HG03196 (cell line): ENCODE results near the gene KIF26B.

Experiments used
- ATAC-seq: cut with Tn5 transposase; IDR thresholded peaks from one replicate; pipeline ENCODE4 v1.9.1; 2021; ENCODE audit not compliant: unreplicated experiment

Gene KIF26B

DNA sequence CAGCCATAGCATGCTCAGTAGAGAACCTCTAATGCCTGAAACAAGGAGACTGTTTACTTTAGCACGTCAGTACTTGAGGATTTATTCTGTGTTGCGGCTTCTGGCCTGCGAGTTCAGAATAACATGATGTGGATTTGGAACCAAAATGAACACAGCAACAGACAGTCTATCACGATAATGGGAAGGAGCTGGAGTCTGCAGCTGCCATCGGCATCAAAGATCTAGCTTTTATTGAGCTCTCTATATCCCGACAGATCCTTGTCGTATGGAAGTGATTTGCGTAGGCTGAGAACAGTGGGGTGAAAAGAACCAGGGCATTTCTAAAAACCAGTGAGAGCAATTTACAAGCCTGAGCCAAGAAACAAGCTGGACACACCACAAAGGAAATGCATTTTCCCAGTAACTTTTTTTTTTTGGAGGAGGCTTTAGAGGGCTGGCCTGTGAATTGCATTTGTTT lies 294.2 kb downstream of the KIF26B start:
- ATAC-seq: no peak

- no peak for ATAC-seq
Observed at GRCh38 chr1:245453541-245453940, 298.8 kb downstream of the KIF26B start.

- ATAC-seq: no peak
Observed at GRCh38 chr1:245454051-245454450, 299.3 kb downstream of the KIF26B start.

DNA sequence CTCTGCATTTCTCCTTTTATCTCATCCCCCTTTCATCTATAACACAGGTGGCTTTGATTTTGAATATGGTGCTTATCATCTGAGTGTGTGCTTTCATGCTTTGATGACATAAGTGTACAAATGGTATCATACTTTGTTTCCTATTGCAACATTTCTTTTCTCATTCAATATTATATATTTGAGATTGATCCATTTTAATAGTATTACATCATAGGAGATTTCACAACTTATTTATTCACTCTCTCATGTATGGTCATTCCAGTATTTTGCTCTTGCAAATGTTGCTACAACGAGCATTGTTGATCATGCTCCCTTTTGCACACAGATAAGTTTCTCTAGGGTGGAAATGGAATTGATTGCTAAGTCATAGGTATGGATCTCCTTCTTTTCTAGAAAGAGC lies 302.8 kb downstream of the KIF26B start:
- ATAC-seq: no peak

DNA sequence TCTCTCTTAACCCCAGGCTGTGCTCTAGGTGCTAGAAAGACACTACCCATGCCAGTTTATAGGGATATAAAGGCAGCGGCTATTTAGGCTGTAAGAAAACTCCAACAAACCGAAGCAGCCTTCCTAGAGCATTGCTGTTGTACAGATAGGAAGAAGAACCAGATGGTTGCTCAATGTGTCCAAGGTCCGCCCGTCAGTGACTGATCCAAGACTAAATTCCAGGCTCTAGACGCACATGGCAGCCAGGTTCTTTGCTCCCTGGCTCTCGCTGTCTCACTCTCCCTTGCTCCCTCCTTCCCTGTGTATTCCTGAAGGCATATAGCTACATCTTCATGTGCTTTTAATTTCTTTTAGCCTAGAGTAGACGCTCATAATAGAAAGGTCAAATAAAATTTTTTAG lies 303.4 kb downstream of the KIF26B start:
- no peak for ATAC-seq

GRCh38 chr1:245458761-245459174 lies 304.0 kb downstream of the KIF26B start:
- no peak for ATAC-seq

GRCh38 chr1:245459621-245460020 lies 304.8 kb downstream of the KIF26B start:
- ATAC-seq: no peak

- no peak for ATAC-seq
Observed at GRCh38 chr1:245461681-245462080, 306.9 kb downstream of the KIF26B start.

GRCh38 chr1:245462161-245462560 lies 307.4 kb downstream of the KIF26B start:
- no peak for ATAC-seq

- ATAC-seq: no peak
Observed at GRCh38 chr1:245463392-245464165, 308.8 kb downstream of the KIF26B start.

DNA sequence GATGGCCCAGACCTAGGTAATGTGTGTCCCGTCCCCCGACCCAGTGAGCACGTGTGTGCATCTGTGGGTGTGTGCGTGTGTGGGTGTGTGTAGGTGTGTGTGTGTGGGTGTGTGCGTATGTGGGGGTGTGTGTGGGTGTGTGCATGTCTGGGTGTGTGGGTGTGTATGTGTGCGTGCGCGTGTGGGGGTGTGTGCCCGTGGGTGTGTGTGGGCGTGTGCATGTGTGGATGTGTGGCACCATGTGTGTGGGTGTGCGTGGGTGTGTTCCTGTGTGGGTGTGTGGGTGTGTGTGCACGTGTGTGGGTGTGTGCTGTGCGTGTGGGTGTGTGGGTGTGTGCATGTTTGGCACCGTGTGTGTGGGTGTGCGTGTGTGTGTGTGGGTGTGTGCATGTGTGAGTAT lies 309.5 kb downstream of the KIF26B start:
- ATAC-seq: no peak

GRCh38 chr1:245465666-245466065 lies 310.9 kb downstream of the KIF26B start:
- no peak for ATAC-seq

DNA sequence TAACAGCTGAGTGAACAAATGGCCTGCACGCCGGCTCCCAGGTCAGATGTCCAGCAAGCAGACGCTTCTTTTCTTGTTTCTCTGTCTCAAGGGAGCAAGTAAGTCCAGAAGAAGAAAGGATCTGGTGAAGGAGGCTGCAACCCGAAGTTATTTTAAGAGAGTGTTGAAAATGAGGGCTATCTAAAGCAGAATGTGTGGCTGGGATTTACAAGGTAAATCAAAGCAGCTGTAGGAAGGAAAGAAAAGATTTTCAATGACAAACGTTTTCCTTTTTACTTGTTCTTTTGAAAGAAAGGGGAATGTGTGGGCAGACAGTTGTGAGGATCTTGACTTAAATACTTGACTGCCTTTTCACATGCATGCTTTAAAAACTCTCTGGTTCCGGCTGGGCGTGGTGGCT lies 311.5 kb downstream of the KIF26B start:
- ATAC-seq: no peak

DNA sequence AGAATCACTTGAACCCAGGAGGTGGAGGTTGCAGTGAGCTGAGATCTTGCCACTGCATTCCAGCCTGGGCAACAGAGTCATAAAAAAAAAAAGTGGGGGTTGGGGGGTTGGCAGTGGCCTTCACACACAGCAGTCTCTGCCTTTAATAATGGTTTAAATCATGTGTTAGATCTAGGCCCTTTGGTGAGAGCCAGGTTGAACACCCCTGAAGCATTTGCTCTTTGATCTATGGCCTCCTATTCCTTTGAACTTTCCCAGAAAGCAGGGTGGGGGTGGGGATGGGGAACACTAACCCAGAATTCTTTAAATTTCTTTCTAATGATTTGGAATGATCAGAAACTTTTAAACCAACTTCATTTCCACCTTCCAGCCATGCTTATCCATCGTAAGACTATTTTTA lies 313.0 kb downstream of the KIF26B start:
- ATAC-seq: no peak

GRCh38 chr1:245469006-245469405 lies 314.2 kb downstream of the KIF26B start:
- no peak for ATAC-seq

- ATAC-seq: no peak
Observed at GRCh38 chr1:245469734-245470133, 314.9 kb downstream of the KIF26B start.

- no peak for ATAC-seq
Observed at GRCh38 chr1:245475126-245475525, 320.3 kb downstream of the KIF26B start.

DNA sequence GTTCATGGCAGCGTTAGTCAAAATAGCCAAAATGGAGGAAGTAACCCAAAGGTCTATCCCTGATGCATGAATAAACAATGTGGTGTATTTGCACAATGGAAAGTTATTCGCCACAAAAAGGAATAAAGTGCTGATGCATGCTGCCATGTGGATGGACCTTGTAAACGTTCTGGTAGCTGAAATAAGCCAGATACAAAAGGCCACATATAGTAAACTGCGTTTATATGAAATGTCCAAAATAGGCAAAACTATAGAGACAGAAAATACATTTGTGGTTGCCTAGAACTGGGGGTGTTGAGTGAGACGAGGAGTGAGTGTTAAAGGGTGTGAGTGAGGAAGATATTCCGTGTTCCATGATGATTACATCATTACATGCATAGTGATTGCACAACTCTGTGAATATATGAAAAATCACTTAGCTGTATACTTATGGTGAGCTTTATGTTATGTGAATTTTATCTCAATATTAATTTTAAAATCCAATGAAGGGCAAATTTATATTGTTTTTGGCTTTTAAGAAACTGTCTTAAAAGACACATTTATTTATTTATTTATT lies 321.3 kb downstream of the KIF26B start:
- ATAC-seq: no peak

- no peak for ATAC-seq
Observed at GRCh38 chr1:245477941-245478340, 323.2 kb downstream of the KIF26B start.

DNA sequence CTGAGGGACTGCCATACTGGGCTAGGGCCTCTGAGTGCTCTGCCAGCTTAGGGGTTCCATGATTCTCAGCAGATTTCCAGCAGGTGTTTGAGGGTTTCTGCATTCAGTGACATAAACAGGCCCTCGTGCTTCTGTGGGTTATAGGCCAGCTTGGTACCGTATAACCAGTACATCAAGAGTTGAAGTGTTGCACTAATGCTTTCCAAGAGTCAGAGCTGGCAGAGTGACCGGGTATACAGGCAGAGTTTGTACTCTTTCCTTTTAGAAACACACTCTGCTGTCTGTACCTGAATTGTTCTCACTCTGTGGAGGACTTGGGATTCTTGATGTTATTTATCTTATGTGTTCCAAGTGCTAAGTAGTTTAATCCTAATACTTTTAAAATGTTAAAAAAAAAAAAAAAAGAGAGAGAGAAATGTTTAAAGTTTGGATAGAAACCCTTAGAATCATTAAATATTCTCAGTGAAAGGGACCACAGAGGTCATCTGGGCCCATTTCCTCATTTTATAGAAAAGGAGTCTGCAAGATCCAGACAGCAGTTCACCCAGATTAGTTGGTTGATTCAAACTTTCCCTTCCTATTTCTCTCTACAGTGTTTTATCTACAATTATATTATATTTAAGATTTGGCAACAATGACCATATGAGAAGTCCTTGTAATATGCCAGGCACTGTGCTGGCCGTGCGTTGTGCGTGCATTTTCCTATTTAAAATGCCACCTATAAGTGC lies 325.8 kb downstream of the KIF26B start:
- ATAC-seq: no peak

GRCh38 chr1:245481261-245481660 lies 326.5 kb downstream of the KIF26B start:
- ATAC-seq: no peak

GRCh38 chr1:245483247-245483646 lies 328.5 kb downstream of the KIF26B start:
- no peak for ATAC-seq
